Measurements from ENCODE around the gene KCNK5.

GRCh38 chr6:39233333-39233732 is 4.1 kb upstream of the KCNK5 start:
- TF ChIP-seq CTCF (IDR thresholded peaks at IDR 0.05 in 4 of 5, conservative IDR thresholded peaks at IDR 0.05 in 1 of 5) (no peak), POLR2A (IDR thresholded peaks at IDR 0.05) (no peak)

All from gastrocnemius medialis (tissue), 4 donors.